Stomach (tissue), 9 donors: ENCODE results near the gene DUSP9. TPM values are rescaled to one million over a fixed set of nuclear protein-coding genes. Genes with fewer than 3 reads are reported as not detected.

Source experiments
- DNase-seq, 2 donors: peaks; one replicate each; pipeline versions ENCODE4 v3.0.0 to v3.0.0-alpha.2; 2013 to 2019
- H3K27ac ChIP-seq, 5 donors: fragments of 200-600 bp in 4 of 5; sonication (generic) in 4 of 5; one replicate each; pipeline ENCODE4 v1.5.1; 2013 to 2019; ENCODE audit warnings: mild to moderate bottlenecking in 1 of 5, moderate library complexity in 1 of 5
- H3K27me3 ChIP-seq, 3 donors: fragments of 200-600 bp; sonication (generic); one replicate each; pipeline ENCODE4 v1.5.1; 2017 to 2019; ENCODE audit warnings: mixed run types in 1 of 3
- H3K36me3 ChIP-seq, 4 donors: fragments of 200-600 bp; sonication (generic); 1 replicate in 3 of 4; 2 replicates in 1 of 4; pipeline ENCODE4 v1.5.1; 2016 to 2019
- H3K4me1 ChIP-seq, 4 donors: fragments of 200-600 bp; sonication (generic); one replicate each; pipeline ENCODE4 v1.5.1; 2016 to 2019
- H3K4me3 ChIP-seq, 4 donors: fragments of 200-600 bp; sonication (generic) in 3 of 4; one replicate each; pipeline ENCODE4 v1.5.1; 2016 to 2019; ENCODE audit warnings: mild to moderate bottlenecking in 1 of 4
- H3K9me3 ChIP-seq, 4 donors: fragments of 200-600 bp; sonication (generic); one replicate each; pipeline ENCODE4 v1.5.1; 2016 to 2019
- EP300 ChIP-seq: sonication (generic); formaldehyde crosslinking; IDR thresholded peaks from one replicate; pipeline ENCODE4 v1.6.1; 2017; ENCODE audit warnings: antibody characterized with exemption
- POLR2A ChIP-seq, 4 donors: fragments of 450-650 bp; IDR thresholded peaks; one replicate each; pipeline ENCODE4 v1.6.1; 2016; ENCODE audit warnings: antibody characterized with exemption in 4 of 4, control low read depth in 2 of 4, mild to moderate bottlenecking in 1 of 4, moderate library complexity in 1 of 4
- POLR2AphosphoS5 ChIP-seq, 3 donors: sonication (generic); formaldehyde crosslinking; IDR thresholded peaks; one replicate each; pipeline ENCODE4 v1.6.1; 2016; ENCODE audit warnings: antibody characterized with exemption in 3 of 3
- WGBS, 5 donors: extraction: QIAGEN DNeasy Blood & Tissue Kit in 3 of 5; methylation state at CpG; one replicate each; pipeline versions ENCODE4 v1.1.5 to v1.1.7; 2013 to 2018; 5-methylcytosine and 5-hydroxymethylcytosine counted together
- intact Hi-C: fragments of 100-400 bp; cut with DNase I; formaldehyde crosslinking; loops from one replicate; pipeline ENCODE4 v1.15.1; 2023; ENCODE audit warnings: low total_unique reads
- polyA plus RNA-seq, 3 donors: library from polyadenylated mRNA; stranded (reverse); fragments of 200-250 nt; gene quantifications; one replicate each; pipeline ENCODE4 v1.2.3, GENCODE V29; 2013
- total RNA-seq, 5 donors: library from RNA; depleted of rRNA; stranded (reverse); fragments of >200 nt; gene quantifications; one replicate each; pipeline versions ENCODE4 v1.1.0 to v1.2.3, GENCODE V29; 2014 to 2016
- TF ChIP-seq, protein P1 (sequence below), 7 experiments: fragments of 450-650 bp in 4 of 7; fragments of 200-600 bp in 3 of 7; sonication (generic) in 3 of 7; IDR thresholded peaks; one replicate each; pipeline ENCODE4 v1.5.1; 2016 to 2019; ENCODE audit warnings: antibody characterized with exemption in 7 of 7, control low read depth in 2 of 7, mild to moderate bottlenecking in 1 of 7
- donor health status: healthy with polysubstance abuse.
- donor health status: Bipolar disorder and iron deficiency.
- donor health status: healthy.

DUSP9 gene
- total and polyA plus RNA-seq, 8 donors = 0.18 to 0.25 TPM; not detected in 6

DNA sequence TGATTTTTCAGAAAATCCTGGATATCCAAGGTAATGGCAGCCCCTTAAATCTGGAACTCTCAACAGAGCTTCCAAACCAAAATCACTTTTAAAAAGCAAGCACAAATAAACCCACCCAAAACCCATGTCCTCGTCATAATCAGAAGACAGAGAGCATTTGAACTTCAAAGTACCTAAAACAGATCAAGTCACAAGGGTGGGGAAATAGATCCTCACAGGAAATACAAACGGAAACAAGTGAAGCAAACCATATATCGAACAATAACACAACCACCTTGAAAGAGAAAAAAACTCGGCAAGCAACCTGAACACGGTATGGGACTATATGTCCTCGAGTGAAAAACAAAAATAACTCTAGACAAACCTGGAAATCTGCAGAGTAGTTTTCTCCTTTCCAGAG, 32.2 kb upstream of the DUSP9 start:
- intact Hi-C loops = no loop called here
- 69 to 77% (median 70%) methylated on average over 6 of the region's 6 CpGs for WGBS, 5 donors
- no peaks in the 10 kb centered on the region for H3K36me3 ChIP-seq
- no peak for TF ChIP-seq EP300
- TF ChIP-seq, protein P1, sequence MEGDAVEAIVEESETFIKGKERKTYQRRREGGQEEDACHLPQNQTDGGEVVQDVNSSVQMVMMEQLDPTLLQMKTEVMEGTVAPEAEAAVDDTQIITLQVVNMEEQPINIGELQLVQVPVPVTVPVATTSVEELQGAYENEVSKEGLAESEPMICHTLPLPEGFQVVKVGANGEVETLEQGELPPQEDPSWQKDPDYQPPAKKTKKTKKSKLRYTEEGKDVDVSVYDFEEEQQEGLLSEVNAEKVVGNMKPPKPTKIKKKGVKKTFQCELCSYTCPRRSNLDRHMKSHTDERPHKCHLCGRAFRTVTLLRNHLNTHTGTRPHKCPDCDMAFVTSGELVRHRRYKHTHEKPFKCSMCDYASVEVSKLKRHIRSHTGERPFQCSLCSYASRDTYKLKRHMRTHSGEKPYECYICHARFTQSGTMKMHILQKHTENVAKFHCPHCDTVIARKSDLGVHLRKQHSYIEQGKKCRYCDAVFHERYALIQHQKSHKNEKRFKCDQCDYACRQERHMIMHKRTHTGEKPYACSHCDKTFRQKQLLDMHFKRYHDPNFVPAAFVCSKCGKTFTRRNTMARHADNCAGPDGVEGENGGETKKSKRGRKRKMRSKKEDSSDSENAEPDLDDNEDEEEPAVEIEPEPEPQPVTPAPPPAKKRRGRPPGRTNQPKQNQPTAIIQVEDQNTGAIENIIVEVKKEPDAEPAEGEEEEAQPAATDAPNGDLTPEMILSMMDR (IDR thresholded peaks at IDR 0.05) = no peak
- TF ChIP-seq POLR2A (IDR thresholded peaks at IDR 0.05) = no peak
- no peak for TF ChIP-seq POLR2AphosphoS5 (IDR thresholded peaks at IDR 0.05)
- no peak overlapping the region for H3K27ac ChIP-seq
- peaks cover 0 to 49% (median 10%) of the 10 kb centered on the region in 3 donors for H3K27me3 ChIP-seq
- H3K4me3 ChIP-seq = no peak overlapping the region
- H3K4me1 ChIP-seq = peaks cover 0 to 11% (median 7%) of the 10 kb centered on the region in 4 donors
- no peak for DNase-seq
- H3K9me3 ChIP-seq = peaks cover 0 to 13% (median 4%) of the 10 kb centered on the region in 4 donors

DNA sequence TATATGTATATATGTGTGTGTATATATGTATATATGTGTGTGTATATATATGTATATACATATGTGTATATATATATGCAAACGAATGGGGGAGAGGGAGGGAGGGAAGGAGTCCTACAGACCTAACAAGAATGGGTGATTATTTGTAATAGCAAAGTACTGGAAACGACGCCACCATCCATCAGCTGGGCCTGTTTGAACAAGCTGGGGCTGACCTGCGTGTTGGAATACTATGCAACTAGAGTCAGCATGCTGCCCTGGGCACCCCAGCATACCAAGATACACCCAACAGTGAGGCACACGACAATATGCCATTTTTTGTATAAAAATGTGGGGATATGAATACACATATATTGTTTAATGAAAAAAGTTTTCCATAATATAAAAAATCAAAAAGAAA, 26.4 kb upstream of the DUSP9 start:
- Histone ChIP-seq H3K36me3 (no peaks in the 10 kb centered on the region), H3K27me3 (peaks cover 0 to 33% (median 30%) of the 10 kb centered on the region in 3 donors), H3K27ac (no peak overlapping the region), H3K4me1 (no peaks in the 10 kb centered on the region), H3K9me3 (no peaks in the 10 kb centered on the region), H3K4me3 (no peak overlapping the region)
- intact Hi-C loops = no loop called here
- 63 to 85% (median 77%) methylated on average over 5 of the region's 5 CpGs for WGBS, 5 donors
- TF ChIP-seq POLR2AphosphoS5 (IDR thresholded peaks at IDR 0.05) (no peak), EP300 (no peak), POLR2A (IDR thresholded peaks at IDR 0.05) (no peak)
- TF ChIP-seq, protein P1 (IDR thresholded peaks at IDR 0.05) = no peak
- no peak for DNase-seq

DNA sequence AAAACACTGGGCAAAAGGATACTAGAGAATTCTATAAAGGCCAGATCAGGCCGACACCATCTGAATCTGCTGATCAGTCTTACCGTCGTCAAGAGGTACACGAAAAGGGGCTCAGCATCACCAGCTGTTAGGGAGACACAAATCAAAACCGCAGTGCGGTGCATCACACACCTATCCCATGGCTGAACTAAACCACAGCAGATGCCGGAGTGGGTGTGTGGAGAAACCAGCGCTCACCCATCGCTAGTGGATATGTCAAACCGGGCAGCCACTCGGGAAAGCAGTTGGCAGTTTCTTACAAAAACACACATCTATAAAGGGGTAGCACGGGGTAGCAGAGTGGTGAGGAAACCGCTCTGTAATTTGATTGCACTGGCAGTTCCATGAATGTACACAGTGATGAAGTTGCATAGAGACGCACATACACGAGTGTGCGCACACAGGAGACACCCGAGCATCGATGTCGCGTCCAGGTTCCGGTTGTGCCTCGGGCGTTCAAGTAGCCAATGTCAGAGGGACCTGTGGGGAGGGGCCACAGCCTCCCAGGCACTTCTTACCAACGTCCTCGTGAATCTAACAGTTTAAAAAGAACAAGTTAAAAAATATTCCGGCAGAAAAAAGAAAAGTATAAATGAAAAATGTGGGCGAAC, 24.9 kb upstream of the DUSP9 start:
- no peak for DNase-seq
- Histone ChIP-seq H3K4me1 (no peaks in the 10 kb centered on the region), H3K27me3 (peaks cover 0 to 30% (median 29%) of the 10 kb centered on the region in 3 donors), H3K4me3 (no peak overlapping the region), H3K27ac (no peak overlapping the region), H3K36me3 (no peaks in the 10 kb centered on the region), H3K9me3 (no peaks in the 10 kb centered on the region)
- intact Hi-C loops = no loop called here
- TF ChIP-seq POLR2AphosphoS5 (IDR thresholded peaks at IDR 0.05) (no peak), POLR2A (IDR thresholded peaks at IDR 0.05) (no peak), EP300 (no peak)
- TF ChIP-seq, protein P1 (IDR thresholded peaks at IDR 0.05) = no peak
- WGBS, 5 donors = 86 to 91% (median 88%) methylated on average over 27 of the region's 27 CpGs

DNA sequence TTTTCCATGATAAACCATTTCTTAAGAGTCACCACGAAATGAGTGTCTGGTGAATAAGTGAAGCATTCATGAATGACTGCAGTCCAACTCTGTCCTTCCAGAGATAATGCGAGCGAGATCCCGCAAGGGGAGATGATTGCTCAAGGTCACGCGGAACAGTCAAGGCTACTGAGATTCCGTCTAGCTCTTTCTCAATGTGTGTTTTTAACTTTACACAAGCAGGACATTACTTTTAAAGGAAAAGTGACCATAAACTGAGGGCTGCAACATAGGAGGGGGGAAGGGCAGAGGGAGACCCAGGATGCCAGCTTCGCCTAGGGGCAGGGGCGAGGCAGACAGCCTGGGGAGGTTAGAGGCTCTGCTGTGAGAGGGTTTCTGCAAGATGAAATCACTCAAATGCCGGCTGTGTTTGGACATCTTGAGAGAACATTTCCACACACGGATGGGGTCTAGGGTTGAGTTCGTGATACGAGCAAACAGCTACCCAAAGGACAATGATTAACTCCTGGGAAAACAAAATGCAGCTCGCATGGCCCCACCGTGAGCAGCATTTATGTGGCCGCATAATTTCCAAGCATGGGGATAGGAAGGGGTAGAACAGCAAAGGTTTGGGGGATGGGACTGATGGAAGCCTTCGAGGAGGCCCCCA, 24.2 kb upstream of the DUSP9 start:
- no peak overlapping the region for H3K4me3 ChIP-seq
- no peak overlapping the region for H3K27ac ChIP-seq
- DNase-seq = no peak
- no peaks in the 10 kb centered on the region for H3K9me3 ChIP-seq
- intact Hi-C loops = no loop called here
- peaks cover 0 to 28% (median 26%) of the 10 kb centered on the region in 3 donors for H3K27me3 ChIP-seq
- TF ChIP-seq POLR2AphosphoS5 (IDR thresholded peaks at IDR 0.05) = no peak
- no peak for TF ChIP-seq POLR2A (IDR thresholded peaks at IDR 0.05)
- TF ChIP-seq EP300 = no peak
- TF ChIP-seq, protein P1 (IDR thresholded peaks at IDR 0.05) = no peak
- no peaks in the 10 kb centered on the region for H3K4me1 ChIP-seq
- 30 to 70% (median 41%) methylated on average over 15 to 17 of the region's 17 CpGs for WGBS, 5 donors
- no peaks in the 10 kb centered on the region for H3K36me3 ChIP-seq
